Esophagus squamous epithelium (tissue), 4 donors: ENCODE results near the gene TBL1X.

Experiments
- POLR2A ChIP-seq, 4 donors: fragments of 450-650 bp; IDR thresholded peaks; one replicate each; pipeline ENCODE4 v1.6.1; 2017; ENCODE audit warnings: antibody characterized with exemption in 4 of 4, mild to moderate bottlenecking in 4 of 4, moderate library complexity in 3 of 4
- TF ChIP-seq, protein P1 (sequence below), 6 experiments: fragments of 450-650 bp in 4 of 6; fragments of 200-600 bp in 2 of 6; sonication (generic) in 2 of 6; IDR thresholded peaks; one replicate each; pipeline ENCODE4 v1.5.1; 2016 to 2019; ENCODE audit warnings: antibody characterized with exemption in 6 of 6, mild to moderate bottlenecking in 4 of 6, moderate library complexity in 4 of 6

DNA sequence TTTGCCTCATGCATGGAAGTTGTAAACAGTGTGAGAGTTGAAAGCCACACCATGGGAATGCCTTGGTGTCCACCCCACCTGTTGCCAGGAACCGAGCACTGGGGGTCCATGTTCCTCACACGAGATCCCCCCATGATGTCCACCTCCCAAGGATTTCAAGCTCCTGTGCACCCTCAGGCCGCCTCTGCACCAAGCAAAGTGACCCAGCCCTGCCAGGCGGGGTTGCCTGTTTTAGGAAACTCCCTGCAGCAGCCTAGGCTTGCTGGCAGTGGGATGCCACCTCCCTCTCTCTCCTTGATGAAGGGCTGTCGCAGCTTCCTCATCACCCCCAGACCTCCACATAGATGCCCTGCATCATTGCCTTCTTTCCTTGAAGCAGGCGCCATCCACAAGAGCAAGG lies 218.0 kb downstream of the TBL1X start:
- TF ChIP-seq, protein P1, sequence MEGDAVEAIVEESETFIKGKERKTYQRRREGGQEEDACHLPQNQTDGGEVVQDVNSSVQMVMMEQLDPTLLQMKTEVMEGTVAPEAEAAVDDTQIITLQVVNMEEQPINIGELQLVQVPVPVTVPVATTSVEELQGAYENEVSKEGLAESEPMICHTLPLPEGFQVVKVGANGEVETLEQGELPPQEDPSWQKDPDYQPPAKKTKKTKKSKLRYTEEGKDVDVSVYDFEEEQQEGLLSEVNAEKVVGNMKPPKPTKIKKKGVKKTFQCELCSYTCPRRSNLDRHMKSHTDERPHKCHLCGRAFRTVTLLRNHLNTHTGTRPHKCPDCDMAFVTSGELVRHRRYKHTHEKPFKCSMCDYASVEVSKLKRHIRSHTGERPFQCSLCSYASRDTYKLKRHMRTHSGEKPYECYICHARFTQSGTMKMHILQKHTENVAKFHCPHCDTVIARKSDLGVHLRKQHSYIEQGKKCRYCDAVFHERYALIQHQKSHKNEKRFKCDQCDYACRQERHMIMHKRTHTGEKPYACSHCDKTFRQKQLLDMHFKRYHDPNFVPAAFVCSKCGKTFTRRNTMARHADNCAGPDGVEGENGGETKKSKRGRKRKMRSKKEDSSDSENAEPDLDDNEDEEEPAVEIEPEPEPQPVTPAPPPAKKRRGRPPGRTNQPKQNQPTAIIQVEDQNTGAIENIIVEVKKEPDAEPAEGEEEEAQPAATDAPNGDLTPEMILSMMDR (IDR thresholded peaks at IDR 0.05), result no peak
- no peak for TF ChIP-seq POLR2A (IDR thresholded peaks at IDR 0.05)
